ENCODE data around the gene CHST3. TPM values are rescaled to one million over a fixed set of nuclear protein-coding genes. Genes with fewer than 3 reads are reported as not detected.
A peak's percentile ranks its signal among the peaks of the same experiment; 100 is the strongest.
"Not testable (repeated sequence)": the region's sequence is repeated elsewhere in the genome, so short reads cannot be mapped to it uniquely, and the experiment has no call there.

Gene CHST3
- total and polyA plus RNA-seq, 5 donors, result 14.9 to 37.0 (median 22.6) TPM

GRCh38 chr10:71966046-71967004, 2.1 kb downstream of the CHST3 start:
- 58% methylated on average over 6 of the region's 6 CpGs for WGBS

DNA sequence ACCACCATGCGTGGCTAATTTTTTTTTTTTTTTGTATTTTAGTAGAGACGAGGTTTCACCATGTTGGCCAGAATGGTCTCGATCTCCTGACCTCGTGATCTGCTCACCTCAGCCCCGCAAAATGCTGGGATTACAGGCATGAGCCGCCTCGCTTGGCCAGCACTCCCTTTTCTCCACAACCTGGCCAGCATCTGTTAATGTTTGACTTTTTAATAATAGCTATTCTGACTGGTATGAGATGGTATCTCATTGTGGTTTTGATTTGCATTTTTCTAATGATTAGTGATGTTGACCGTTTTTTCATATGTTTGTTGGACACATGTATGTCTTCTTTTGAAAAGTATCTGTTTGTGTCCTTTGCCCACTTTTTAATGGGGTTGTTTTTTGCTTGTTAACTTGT, 3.8 kb downstream of the CHST3 start:
- not testable (repeated sequence) for H3K4me3 ChIP-seq (ENCODE audit: low read length); H3K27me3 ChIP-seq (ENCODE audit: control insufficient read depth, insufficient read depth); DNase-seq; H3K27ac ChIP-seq (ENCODE audit: low read length); H3K9me3 ChIP-seq (ENCODE audit: control insufficient read depth, low read length); ATAC-seq
- 89% methylated on average over 8 of the region's 8 CpGs for WGBS
- H3K4me1 ChIP-seq (ENCODE audit: control insufficient read depth, insufficient read depth, low read length), result peaks cover 30% of the 10 kb centered on the region
- intact Hi-C loops (cut with DNase I), result loop anchor here in 1 of 4 donors (10.0 kb wide), 1 partner anchor 367 kb away; no protein-coding TSS in a partner anchor

More at GRCh38 chr10:71966046-71967004, 2.1 kb downstream of the CHST3 start:
- H3K27me3 ChIP-seq (ENCODE audit: control insufficient read depth, insufficient read depth), result no peaks in the 10 kb centered on the region
- DNase-seq (no peak), ATAC-seq (no peak)
- H3K27ac ChIP-seq (ENCODE audit: low read length), result peak overlapping the region; percentile 90
- H3K9me3 ChIP-seq (ENCODE audit: control insufficient read depth, low read length), result no peaks in the 10 kb centered on the region
- peaks cover 20% of the 10 kb centered on the region for H3K4me1 ChIP-seq (ENCODE audit: control insufficient read depth, insufficient read depth, low read length)
- peak overlapping the region; percentile 78 for H3K4me3 ChIP-seq (ENCODE audit: low read length)
- intact Hi-C loops (cut with DNase I), result loop anchor here in 1 of 4 donors (10.0 kb wide), 1 partner anchor 368 kb away; no protein-coding TSS in a partner anchor

DNA sequence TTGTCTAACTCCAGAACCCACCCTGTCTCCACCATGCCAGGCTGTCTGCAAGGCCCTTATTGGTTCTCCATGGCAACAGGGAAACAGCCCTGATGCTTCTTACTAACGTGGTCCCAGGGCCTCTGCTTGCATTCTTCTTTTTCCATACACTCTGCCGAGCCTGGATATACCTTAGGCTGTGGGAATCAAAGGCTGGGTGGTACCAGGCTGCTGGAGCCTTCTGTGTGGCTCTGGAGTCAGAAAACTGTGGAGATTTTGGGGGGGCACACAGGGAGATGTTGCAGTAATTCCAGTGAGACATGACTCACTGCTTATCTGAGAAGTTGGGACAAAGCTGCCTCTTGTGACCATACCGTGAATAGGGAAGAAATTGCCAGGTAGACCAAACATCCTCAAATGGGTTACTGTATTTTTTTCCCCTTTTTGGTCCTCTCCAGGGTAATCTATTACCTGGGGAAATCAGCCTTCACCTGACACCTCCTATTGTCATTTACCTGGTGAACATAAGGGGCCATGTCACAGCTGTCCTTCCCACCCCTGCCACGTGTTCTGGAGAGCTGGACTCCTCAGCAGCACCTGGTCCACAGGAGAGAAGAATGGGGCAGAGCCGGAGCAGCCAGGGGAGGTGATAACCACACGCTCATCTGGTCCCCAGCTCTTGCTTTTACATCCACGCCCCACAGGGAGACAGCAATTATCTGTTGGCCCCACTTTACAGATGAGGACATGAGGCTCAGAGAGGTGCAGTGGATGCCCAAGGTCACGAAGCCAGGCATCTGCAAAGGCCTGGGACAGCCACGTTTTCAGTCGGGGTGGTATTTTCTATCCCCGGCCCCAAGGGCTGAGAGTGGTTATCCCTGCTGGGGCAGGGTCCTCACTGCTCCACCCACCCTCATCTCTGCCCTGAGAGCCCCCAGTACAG, 4.6 kb downstream of the CHST3 start:
- no peak for DNase-seq
- H3K9me3 ChIP-seq (ENCODE audit: control insufficient read depth, low read length), result no peaks in the 10 kb centered on the region
- no peak for ATAC-seq
- peak overlapping the region; percentile 22 for H3K27ac ChIP-seq (ENCODE audit: low read length)
- no peaks in the 10 kb centered on the region for H3K27me3 ChIP-seq (ENCODE audit: control insufficient read depth, insufficient read depth)
- H3K4me3 ChIP-seq (ENCODE audit: low read length), result no peak overlapping the region
- peaks cover 36% of the 10 kb centered on the region for H3K4me1 ChIP-seq (ENCODE audit: control insufficient read depth, insufficient read depth, low read length)
- intact Hi-C loops (cut with DNase I), result loop anchor here in 1 of 4 donors (10.0 kb wide), 1 partner anchor 366 kb away; no protein-coding TSS in a partner anchor
- WGBS, result 68% methylated on average over 11 of the region's 11 CpGs

GRCh38 chr10:71969929-71970328, 5.7 kb downstream of the CHST3 start:
- intact Hi-C loops (cut with DNase I), result loop anchor here in 1 of 4 donors (10.0 kb wide), 1 partner anchor 365 kb away; no protein-coding TSS in a partner anchor
- ATAC-seq (no peak), DNase-seq (no peak)
- Histone ChIP-seq H3K4me1 (ENCODE audit: control insufficient read depth, insufficient read depth, low read length) (peaks cover 46% of the 10 kb centered on the region), H3K27ac (ENCODE audit: low read length) (no peak overlapping the region), H3K4me3 (ENCODE audit: low read length) (no peak overlapping the region), H3K27me3 (ENCODE audit: control insufficient read depth, insufficient read depth) (no peaks in the 10 kb centered on the region), H3K9me3 (ENCODE audit: control insufficient read depth, low read length) (no peaks in the 10 kb centered on the region)
- 73% methylated on average over 10 of the region's 10 CpGs for WGBS

GRCh38 chr10:71970331-71970730, 6.1 kb downstream of the CHST3 start:
- peak in 2 of 3 donors; percentile 56 to 62 for DNase-seq
- Histone ChIP-seq H3K27me3 (ENCODE audit: control insufficient read depth, insufficient read depth) (no peaks in the 10 kb centered on the region), H3K27ac (ENCODE audit: low read length) (no peak overlapping the region), H3K4me1 (ENCODE audit: control insufficient read depth, insufficient read depth, low read length) (peaks cover 50% of the 10 kb centered on the region), H3K4me3 (ENCODE audit: low read length) (no peak overlapping the region), H3K9me3 (ENCODE audit: control insufficient read depth, low read length) (no peaks in the 10 kb centered on the region)
- WGBS, result 65% methylated on average over 10 of the region's 10 CpGs
- intact Hi-C loops (cut with DNase I), result no loop called here
- no peak for ATAC-seq

- intact Hi-C loops (cut with DNase I), result no loop called here
- no peak overlapping the region for H3K4me3 ChIP-seq (ENCODE audit: low read length)
- ATAC-seq, result no peak
- DNase-seq, result no peak
- peaks cover 52% of the 10 kb centered on the region for H3K4me1 ChIP-seq (ENCODE audit: control insufficient read depth, insufficient read depth, low read length)
- no peaks in the 10 kb centered on the region for H3K27me3 ChIP-seq (ENCODE audit: control insufficient read depth, insufficient read depth)
- no peak overlapping the region for H3K27ac ChIP-seq (ENCODE audit: low read length)
- H3K9me3 ChIP-seq (ENCODE audit: control insufficient read depth, low read length), result no peaks in the 10 kb centered on the region
- 63% methylated on average over 4 of the region's 4 CpGs for WGBS
Observed at GRCh38 chr10:71970869-71971268, 6.7 kb downstream of the CHST3 start.

- intact Hi-C loops (cut with DNase I), result no loop called here
- Histone ChIP-seq H3K4me3 (ENCODE audit: low read length) (no peak overlapping the region), H3K27ac (ENCODE audit: low read length) (no peak overlapping the region), H3K9me3 (ENCODE audit: control insufficient read depth, low read length) (no peaks in the 10 kb centered on the region), H3K4me1 (ENCODE audit: control insufficient read depth, insufficient read depth, low read length) (peaks cover 53% of the 10 kb centered on the region), H3K27me3 (ENCODE audit: control insufficient read depth, insufficient read depth) (no peaks in the 10 kb centered on the region)
- 54% methylated on average over 13 of the region's 13 CpGs for WGBS
- no peak for ATAC-seq
- DNase-seq, result no peak
Observed at GRCh38 chr10:71971311-71971731, 7.1 kb downstream of the CHST3 start.

DNA sequence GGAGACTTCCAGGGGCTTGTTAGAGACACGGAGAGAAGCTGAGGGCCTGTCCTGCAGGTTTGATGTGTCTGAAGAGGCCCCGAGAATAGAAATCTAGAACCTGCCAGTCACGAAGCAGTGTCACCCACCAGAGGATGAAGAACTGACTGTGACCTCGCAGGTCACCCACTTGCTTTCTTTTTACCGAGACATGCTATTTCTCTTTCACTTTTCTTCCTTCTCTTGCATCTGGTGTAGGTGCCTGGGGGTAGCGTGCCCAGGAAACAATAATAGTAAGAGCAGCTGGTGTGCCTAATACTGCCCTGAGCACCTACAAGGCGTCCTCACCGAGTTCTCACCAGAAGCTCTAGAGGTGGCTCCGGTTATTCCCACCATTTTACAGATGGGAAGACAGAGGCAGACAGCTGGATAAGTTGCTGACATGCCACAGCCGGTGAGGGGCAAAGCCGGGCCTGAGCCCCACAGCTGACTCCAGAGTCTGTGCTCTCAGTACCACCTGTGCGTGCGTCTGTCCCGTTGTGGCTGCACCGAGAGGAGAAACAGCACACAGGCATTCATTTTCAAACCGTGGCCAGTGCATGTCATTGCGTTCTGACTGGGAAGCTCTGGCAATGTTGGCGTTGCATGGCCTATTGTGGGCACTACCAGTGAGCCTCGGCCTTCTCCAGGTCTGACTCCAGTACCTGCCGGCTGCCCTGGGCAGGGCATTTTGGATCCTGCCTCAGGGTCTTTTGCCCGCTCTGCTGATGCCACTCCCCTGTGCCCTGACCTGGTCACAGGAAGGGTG, 7.8 kb downstream of the CHST3 start:
- peak overlapping the region; percentile 8 for H3K27ac ChIP-seq (ENCODE audit: low read length)
- DNase-seq, result no peak
- H3K4me1 ChIP-seq (ENCODE audit: control insufficient read depth, insufficient read depth, low read length), result peaks cover 56% of the 10 kb centered on the region
- no peak overlapping the region for H3K4me3 ChIP-seq (ENCODE audit: low read length)
- no peaks in the 10 kb centered on the region for H3K9me3 ChIP-seq (ENCODE audit: control insufficient read depth, low read length)
- ATAC-seq, result no peak
- no peaks in the 10 kb centered on the region for H3K27me3 ChIP-seq (ENCODE audit: control insufficient read depth, insufficient read depth)
- intact Hi-C loops (cut with DNase I), result no loop called here
- 79% methylated on average over 21 of the region's 21 CpGs for whole genome bisulfite sequencing

DNA sequence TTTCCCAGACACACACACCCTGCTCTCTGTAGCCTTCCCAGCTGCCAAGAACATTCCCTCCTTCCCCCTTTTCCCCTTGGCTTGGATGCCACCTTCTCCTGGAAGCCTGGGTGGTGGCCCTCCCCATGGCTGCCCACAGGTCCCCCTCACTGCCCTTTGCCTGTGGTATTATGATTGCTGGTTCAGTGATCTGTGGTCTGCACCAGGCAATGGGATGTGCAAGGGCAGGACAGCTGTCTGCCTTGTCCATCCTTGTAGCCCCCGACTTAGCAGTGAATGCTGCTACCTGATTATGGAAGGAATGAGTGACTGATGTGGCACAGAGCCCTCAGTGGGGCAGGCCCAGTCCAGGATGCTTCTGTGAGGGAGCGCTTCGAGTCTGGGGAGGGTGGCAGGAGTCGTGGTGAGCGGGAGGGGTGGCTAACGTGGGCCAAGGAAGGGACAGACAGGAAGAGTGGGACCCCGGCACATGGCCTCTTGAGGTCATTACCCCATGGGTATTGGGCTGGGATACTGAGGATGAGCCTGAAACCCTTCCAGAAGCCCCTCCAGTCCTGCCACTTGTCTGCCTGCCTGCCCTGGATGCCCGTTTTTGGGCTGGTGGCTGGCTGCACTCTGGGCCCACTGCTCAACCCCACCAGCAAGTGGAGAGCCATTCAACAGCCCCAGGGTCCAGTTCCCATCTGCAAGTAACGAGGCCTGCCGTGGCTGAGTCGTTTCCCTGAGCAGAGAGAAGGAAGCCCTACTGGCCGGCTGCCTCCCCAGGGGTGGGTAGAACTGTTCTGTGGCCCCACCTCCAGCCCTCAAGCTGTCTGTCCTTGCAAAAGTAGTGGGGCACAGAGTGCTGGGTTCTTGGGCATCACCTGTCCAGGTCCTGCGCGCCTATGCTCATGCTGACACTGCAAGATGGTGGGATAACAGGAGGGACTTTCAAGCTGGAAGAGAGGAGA, 8.8 kb downstream of the CHST3 start:
- Histone ChIP-seq H3K27me3 (ENCODE audit: control insufficient read depth, insufficient read depth) (no peaks in the 10 kb centered on the region), H3K27ac (ENCODE audit: low read length) (no peak overlapping the region), H3K4me3 (ENCODE audit: low read length) (no peak overlapping the region), H3K4me1 (ENCODE audit: control insufficient read depth, insufficient read depth, low read length) (peaks cover 56% of the 10 kb centered on the region), H3K9me3 (ENCODE audit: control insufficient read depth, low read length) (no peaks in the 10 kb centered on the region)
- 66% methylated on average over 14 of the region's 14 CpGs for WGBS
- intact Hi-C loops (cut with DNase I), result no loop called here
- ATAC-seq, result no peak
- DNase-seq, result peak in 1 of 3 donors; percentile 11

Measured in right cardiac atrium (tissue), 5 donors.